GM21786 (cell line): Measurements from ENCODE around the gene SRPK2.
A peak's percentile ranks its signal among the peaks of the same experiment; 100 is the strongest.

ENCODE experiments used
- ATAC-seq: cut with Tn5 transposase; IDR thresholded peaks from one replicate; pipeline ENCODE4 v1.9.1; 2021; ENCODE audit not compliant: unreplicated experiment

SRPK2 gene

GRCh38 chr7:105229641-105230040, 159.1 kb downstream of the SRPK2 start:
- no peak for ATAC-seq

GRCh38 chr7:105228555-105228954, 160.2 kb downstream of the SRPK2 start:
- ATAC-seq: no peak

- ATAC-seq: no peak
Measured at GRCh38 chr7:105227391-105227790, 161.3 kb downstream of the SRPK2 start.

GRCh38 chr7:105224884-105225651, 163.7 kb downstream of the SRPK2 start:
- peak; percentile 96 for ATAC-seq

GRCh38 chr7:105222953-105223352, 165.8 kb downstream of the SRPK2 start:
- no peak for ATAC-seq

GRCh38 chr7:105219771-105220160, 169.0 kb downstream of the SRPK2 start:
- no peak for ATAC-seq

- ATAC-seq: no peak
Measured at GRCh38 chr7:105218939-105219770, 169.6 kb downstream of the SRPK2 start.

GRCh38 chr7:105218215-105218614, 170.5 kb downstream of the SRPK2 start:
- no peak for ATAC-seq

GRCh38 chr7:105216786-105217185, 171.9 kb downstream of the SRPK2 start:
- ATAC-seq: no peak

- ATAC-seq: no peak
Measured at GRCh38 chr7:105215821-105216220, 172.9 kb downstream of the SRPK2 start.

- ATAC-seq: no peak
Measured at GRCh38 chr7:105215182-105215581, 173.5 kb downstream of the SRPK2 start.

- ATAC-seq: no peak
Measured at GRCh38 chr7:105213611-105214010, 175.1 kb downstream of the SRPK2 start.

GRCh38 chr7:105212212-105212611, 176.5 kb downstream of the SRPK2 start:
- ATAC-seq: no peak

GRCh38 chr7:105210721-105211205, 178.0 kb downstream of the SRPK2 start:
- ATAC-seq: peak; percentile 92

- ATAC-seq: no peak
Measured at GRCh38 chr7:105209870-105210269, 178.9 kb downstream of the SRPK2 start.

GRCh38 chr7:105209433-105209832, 179.3 kb downstream of the SRPK2 start:
- no peak for ATAC-seq

- ATAC-seq: no peak
Measured at GRCh38 chr7:105206985-105207384, 181.7 kb downstream of the SRPK2 start.

- ATAC-seq: no peak
Measured at GRCh38 chr7:105205592-105206237, 183.0 kb downstream of the SRPK2 start.

- ATAC-seq: no peak
Measured at GRCh38 chr7:105204953-105205352, 183.8 kb downstream of the SRPK2 start.

GRCh38 chr7:105204520-105204919, 184.2 kb downstream of the SRPK2 start:
- no peak for ATAC-seq

GRCh38 chr7:105202616-105203015, 186.1 kb downstream of the SRPK2 start:
- ATAC-seq: no peak

- no peak for ATAC-seq
Measured at GRCh38 chr7:105199386-105199785, 189.3 kb downstream of the SRPK2 start.
